Caco-2 (cell line): ENCODE results near the gene HAPLN2. TPM values are rescaled to one million over a fixed set of nuclear protein-coding genes. Genes with fewer than 3 reads are reported as not detected.
A peak's percentile ranks its signal among the peaks of the same experiment; 100 is the strongest.

ENCODE experiments used
- BruUV-seq: library from RNA; stranded (reverse); fragments of 400-500 nt; replicated peaks from 2 replicates; lab custom pipeline; 2021; lab: Mats Ljungman, UMichigan
- CTCF ChIA-PET: fragments of 300-600 bp; sonication (Branson Sonifier 250); formaldehyde crosslinking; loops from one replicate; lab custom pipeline; 2022; ENCODE audit warnings: antibody characterized with exemption; lab: Charles Lee
- POLR2A ChIA-PET: fragments of 300-600 bp; sonication (Branson Sonifier 250); formaldehyde crosslinking; loops from one replicate; lab custom pipeline; 2022; ENCODE audit warnings: antibody characterized with exemption; lab: Charles Lee
- DNase-seq, 2 experiments: peaks; one replicate each; pipeline versions ENCODE4 v3.0.0 to v3.0.0-alpha.2; 2020 to 2022
- H3K27me3 ChIP-seq: replicated peaks from 2 replicates; pipeline ENCODE4 v1.6.0; 2011; ENCODE audit warnings: low read length; ENCODE audit not compliant: control insufficient read depth, insufficient read depth
- H3K36me3 ChIP-seq: 2 replicates; pipeline ENCODE4 v1.5.1; 2011; ENCODE audit warnings: low read length; ENCODE audit not compliant: control insufficient read depth, insufficient read depth
- H3K4me1 ChIP-seq: fragments of 250-450 bp; sonication (Bioruptor Pico); 2 replicates; pipeline ENCODE4 v1.5.1; 2020; ENCODE audit warnings: mild to moderate bottlenecking
- H3K4me3 ChIP-seq: 2 replicates; pipeline ENCODE4 v1.5.1; 2011; ENCODE audit warnings: low read depth, mild to moderate bottlenecking, control low read depth, low read length
- H3K9me3 ChIP-seq: fragments of 250-450 bp; sonication (Bioruptor Pico); 2 replicates; pipeline ENCODE4 v1.5.1; 2020; ENCODE audit warnings: mild to moderate bottlenecking, moderate library complexity
- H3K27ac Mint-ChIP-seq: one replicate; pipeline ENCODE4 v1.8.0; 2022; ENCODE audit warnings: mixed read lengths; ENCODE audit not compliant: unreplicated experiment
- H3K27me3 Mint-ChIP-seq: one replicate; pipeline ENCODE4 v1.8.0; 2022; ENCODE audit warnings: mixed read lengths; ENCODE audit not compliant: insufficient read depth, unreplicated experiment
- H3K36me3 Mint-ChIP-seq: one replicate; pipeline ENCODE4 v1.8.0; 2022; ENCODE audit warnings: mild to moderate bottlenecking, mixed read lengths; ENCODE audit not compliant: insufficient read depth, unreplicated experiment
- H3K4me1 Mint-ChIP-seq: one replicate; pipeline ENCODE4 v1.8.0; 2022; ENCODE audit warnings: low read depth, mixed read lengths; ENCODE audit not compliant: unreplicated experiment
- H3K4me3 Mint-ChIP-seq: one replicate; pipeline ENCODE4 v1.8.0; 2022; ENCODE audit warnings: mild to moderate bottlenecking, moderate library complexity, mixed read lengths; ENCODE audit not compliant: unreplicated experiment
- H3K9me3 Mint-ChIP-seq: one replicate; pipeline ENCODE4 v1.8.0; 2022; ENCODE audit warnings: mixed read lengths; ENCODE audit not compliant: unreplicated experiment
- intact Hi-C: fragments of 100-400 bp; cut with micrococcal nuclease; formaldehyde crosslinking; loops from one replicate; pipeline ENCODE4 v1.10.0; 2022; ENCODE audit not compliant: unreplicated experiment
- total RNA-seq: library from RNA; stranded (reverse); gene quantifications from 2 replicates; pipeline ENCODE4 v1.2.3, GENCODE V29; 2022
- TF ChIP-seq, protein P1 (sequence below), 2 experiments: fragments of 200-600 bp in 1 of 2; IDR thresholded peaks; 1 replicate in 1 of 2; 2 replicates in 1 of 2; pipeline versions ENCODE4 v1.5.1 to v1.8.0; 2011 to 2022; ENCODE audit warnings: antibody characterized with exemption in 1 of 2, control low read depth in 1 of 2, inconsistent platforms in 1 of 2, low read depth in 1 of 2, low read length in 1 of 2, mild to moderate bottlenecking in 1 of 2, moderate library complexity in 1 of 2; ENCODE audit not compliant: insufficient read depth in 1 of 2, severe bottlenecking in 1 of 2, unreplicated experiment in 1 of 2

The HAPLN2 gene
- total RNA-seq, 1 experiment from 2014 or later, result not detected

DNA sequence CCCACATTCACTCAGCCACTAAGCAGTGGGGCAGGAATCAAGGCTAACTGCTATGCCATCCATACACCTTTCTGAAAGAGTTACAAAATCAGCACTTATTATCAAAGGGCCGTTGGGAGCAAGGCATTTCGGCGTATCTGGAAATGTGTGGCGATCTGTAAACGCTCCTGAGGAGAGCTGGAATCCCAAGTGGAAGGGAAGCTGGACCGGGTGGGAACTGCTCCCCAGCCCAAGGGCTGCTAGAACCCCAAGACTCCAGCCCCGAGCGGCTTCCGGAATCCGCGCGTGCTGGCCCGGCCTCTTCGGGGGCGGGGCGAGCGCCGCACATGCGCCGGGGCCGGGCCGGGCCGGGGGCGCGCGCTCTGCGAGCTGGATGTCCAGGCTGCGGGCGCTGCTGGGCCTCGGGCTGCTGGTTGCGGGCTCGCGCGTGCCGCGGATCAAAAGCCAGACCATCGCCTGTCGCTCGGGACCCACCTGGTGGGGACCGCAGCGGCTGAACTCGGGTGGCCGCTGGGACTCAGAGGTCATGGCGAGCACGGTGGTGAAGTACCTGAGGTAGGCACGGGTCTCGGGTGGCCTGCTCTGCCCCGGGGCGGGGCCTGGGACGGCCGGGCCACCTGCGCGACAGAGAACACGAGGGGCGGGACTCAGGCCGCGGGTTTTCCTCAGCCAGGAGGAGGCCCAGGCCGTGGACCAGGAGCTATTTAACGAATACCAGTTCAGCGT, 27.6 kb upstream of the HAPLN2 start, which contains the start of gene NAXE:
Gene NAXE, plus strand, starts transcription at position 345 of the 726 bp plus-strand sequence. Its CDS starts 29 bp downstream, at position 374.
- POLR2A ChIA-PET, result interaction anchor here (0.5 to 1.9 kb wide), 11 partner anchors 9 to 178 kb away, joined by 3 to 8 read pairs (median 4); partner anchors contain the start of genes ISG20L2, MEF2D and METTL25B
- Mint-ChIP-seq H3K27me3 (no peaks in the 10 kb centered on the region), H3K9me3 (no peaks in the 10 kb centered on the region), H3K36me3 (peaks cover 24% of the 10 kb centered on the region), H3K4me3 (peak within 1 kb of the TSS; percentile 65), H3K4me1 (peaks cover 16% of the 10 kb centered on the region), H3K27ac (peak within 1 kb of the TSS; percentile 54)
- intact Hi-C loops, result loop anchor here (1.0 kb wide), 1 partner anchor 10 kb away; the partner anchor contains the start of gene GPATCH4
- DNase-seq, result peak; percentile 70 to 84
- CTCF ChIA-PET, result interaction anchor here (0.8 to 1.4 kb wide), 7 partner anchors 10 to 146 kb away, joined by 3 to 6 read pairs (median 3); partner anchors contain the start of gene GPATCH4
- Histone ChIP-seq H3K27me3 (no peaks in the 10 kb centered on the region), H3K4me1 (peaks cover 8% of the 10 kb centered on the region; the same call in 1 of the 2 replicates), H3K4me3 (peak within 1 kb of the TSS; percentile 69), H3K9me3 (no peaks in the 10 kb centered on the region), H3K36me3 (peaks cover 3% of the 10 kb centered on the region; the same call in 1 of the 2 replicates)
- no TSS peak for BruUV-seq
- TF ChIP-seq, protein P1, sequence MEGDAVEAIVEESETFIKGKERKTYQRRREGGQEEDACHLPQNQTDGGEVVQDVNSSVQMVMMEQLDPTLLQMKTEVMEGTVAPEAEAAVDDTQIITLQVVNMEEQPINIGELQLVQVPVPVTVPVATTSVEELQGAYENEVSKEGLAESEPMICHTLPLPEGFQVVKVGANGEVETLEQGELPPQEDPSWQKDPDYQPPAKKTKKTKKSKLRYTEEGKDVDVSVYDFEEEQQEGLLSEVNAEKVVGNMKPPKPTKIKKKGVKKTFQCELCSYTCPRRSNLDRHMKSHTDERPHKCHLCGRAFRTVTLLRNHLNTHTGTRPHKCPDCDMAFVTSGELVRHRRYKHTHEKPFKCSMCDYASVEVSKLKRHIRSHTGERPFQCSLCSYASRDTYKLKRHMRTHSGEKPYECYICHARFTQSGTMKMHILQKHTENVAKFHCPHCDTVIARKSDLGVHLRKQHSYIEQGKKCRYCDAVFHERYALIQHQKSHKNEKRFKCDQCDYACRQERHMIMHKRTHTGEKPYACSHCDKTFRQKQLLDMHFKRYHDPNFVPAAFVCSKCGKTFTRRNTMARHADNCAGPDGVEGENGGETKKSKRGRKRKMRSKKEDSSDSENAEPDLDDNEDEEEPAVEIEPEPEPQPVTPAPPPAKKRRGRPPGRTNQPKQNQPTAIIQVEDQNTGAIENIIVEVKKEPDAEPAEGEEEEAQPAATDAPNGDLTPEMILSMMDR (IDR thresholded peaks at IDR 0.05; ENCODE audit: insufficient read depth in 1 of 2, low read depth in 1 of 2, low read length in 1 of 2, severe bottlenecking in 1 of 2, unreplicated experiment in 1 of 2), result no peak

- Histone ChIP-seq H3K4me3 (peak overlapping the region; percentile 69), H3K27me3 (no peaks in the 10 kb centered on the region), H3K4me1 (peaks cover 8% of the 10 kb centered on the region; the same call in 1 of the 2 replicates), H3K36me3 (peaks cover 4% of the 10 kb centered on the region; the same call in 1 of the 2 replicates), H3K9me3 (no peaks in the 10 kb centered on the region)
- Mint-ChIP-seq H3K4me1 (peaks cover 16% of the 10 kb centered on the region), H3K27ac (peak overlapping the region; percentile 40), H3K36me3 (peaks cover 28% of the 10 kb centered on the region), H3K4me3 (peak overlapping the region; percentile 65), H3K9me3 (no peaks in the 10 kb centered on the region), H3K27me3 (no peaks in the 10 kb centered on the region)
- TF ChIP-seq, protein P1 (IDR thresholded peaks at IDR 0.05; ENCODE audit: insufficient read depth in 1 of 2, low read depth in 1 of 2, low read length in 1 of 2, severe bottlenecking in 1 of 2, unreplicated experiment in 1 of 2), result no peak
- ChIA-PET CTCF (interaction anchor here (0.8 to 1.3 kb wide), 5 partner anchors 9 to 146 kb away, joined by 3 to 6 read pairs (median 3); partner anchors contain the start of gene GPATCH4), POLR2A (interaction anchor here (0.5 to 1.9 kb wide), 7 partner anchors 8 to 179 kb away, joined by 3 to 8 read pairs (median 4); partner anchors contain the start of gene MEF2D)
- no peak for DNase-seq
- intact Hi-C loops, result no loop called here
- BruUV-seq, result TSS peak; percentile 42
Observed at GRCh38 chr1:156592158-156592909, 26.9 kb upstream of the HAPLN2 start.
